Measurements from ENCODE around the gene FOXN3. TPM values are rescaled to one million over a fixed set of nuclear protein-coding genes. Genes with fewer than 3 reads are reported as not detected.

Gene FOXN3
- total RNA-seq, 1 donor from 2014 or later: 122 TPM

GRCh38 chr14:89344920-89345254 is 72.1 kb downstream of the FOXN3 start:
- H3K4me1 Mint-ChIP-seq (ENCODE audit: low read depth, unreplicated experiment): peaks cover 10% of the 10 kb centered on the region
- Histone ChIP-seq H3K27ac (ENCODE audit: low read depth, low read length) (no peak overlapping the region), H3K9me3 (ENCODE audit: insufficient read depth, low read depth, low read length) (no peaks in the 10 kb centered on the region), H3K36me3 (ENCODE audit: insufficient read depth, low read length) (peaks cover 3% of the 10 kb centered on the region), H3K9ac (ENCODE audit: low read length) (no peak overlapping the region), H3K4me1 (ENCODE audit: insufficient read depth, low read length) (no peaks in the 10 kb centered on the region), H3K79me2 (ENCODE audit: insufficient read depth, low read length) (peaks cover 26% of the 10 kb centered on the region), H3K4me2 (ENCODE audit: low read length) (no peak overlapping the region), H2AFZ (ENCODE audit: low read depth, low read length) (no peak overlapping the region), H4K20me1 (ENCODE audit: insufficient read depth, low read length) (peaks cover 32% of the 10 kb centered on the region), H3K27me3 (ENCODE audit: insufficient read depth, low read length) (no peaks in the 10 kb centered on the region), H3K4me3 (ENCODE audit: insufficient read depth, low read depth, low read length) (no peak overlapping the region)
- H3K9me3 Mint-ChIP-seq (ENCODE audit: unreplicated experiment): no peaks in the 10 kb centered on the region
- no peak overlapping the region for H3K4me3 Mint-ChIP-seq (ENCODE audit: unreplicated experiment)
- H3K27me3 Mint-ChIP-seq (ENCODE audit: low read depth, unreplicated experiment): no peaks in the 10 kb centered on the region
- H3K36me3 Mint-ChIP-seq (ENCODE audit: low read depth, unreplicated experiment): peaks cover 32% of the 10 kb centered on the region
- FAIRE-seq: no peak
- H3K27ac Mint-ChIP-seq (ENCODE audit: unreplicated experiment): peak overlapping the region; percentile 19
- TF ChIP-seq EZH2 (IDR thresholded peaks at IDR 0.05; ENCODE audit: insufficient read depth, low read length): no peak
- TF ChIP-seq, protein P1, sequence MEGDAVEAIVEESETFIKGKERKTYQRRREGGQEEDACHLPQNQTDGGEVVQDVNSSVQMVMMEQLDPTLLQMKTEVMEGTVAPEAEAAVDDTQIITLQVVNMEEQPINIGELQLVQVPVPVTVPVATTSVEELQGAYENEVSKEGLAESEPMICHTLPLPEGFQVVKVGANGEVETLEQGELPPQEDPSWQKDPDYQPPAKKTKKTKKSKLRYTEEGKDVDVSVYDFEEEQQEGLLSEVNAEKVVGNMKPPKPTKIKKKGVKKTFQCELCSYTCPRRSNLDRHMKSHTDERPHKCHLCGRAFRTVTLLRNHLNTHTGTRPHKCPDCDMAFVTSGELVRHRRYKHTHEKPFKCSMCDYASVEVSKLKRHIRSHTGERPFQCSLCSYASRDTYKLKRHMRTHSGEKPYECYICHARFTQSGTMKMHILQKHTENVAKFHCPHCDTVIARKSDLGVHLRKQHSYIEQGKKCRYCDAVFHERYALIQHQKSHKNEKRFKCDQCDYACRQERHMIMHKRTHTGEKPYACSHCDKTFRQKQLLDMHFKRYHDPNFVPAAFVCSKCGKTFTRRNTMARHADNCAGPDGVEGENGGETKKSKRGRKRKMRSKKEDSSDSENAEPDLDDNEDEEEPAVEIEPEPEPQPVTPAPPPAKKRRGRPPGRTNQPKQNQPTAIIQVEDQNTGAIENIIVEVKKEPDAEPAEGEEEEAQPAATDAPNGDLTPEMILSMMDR (IDR thresholded peaks at IDR 0.05; ENCODE audit: insufficient read depth, low read depth, low read length): no peak
- no peak for DNase-seq (ENCODE audit: low read depth)

DNA sequence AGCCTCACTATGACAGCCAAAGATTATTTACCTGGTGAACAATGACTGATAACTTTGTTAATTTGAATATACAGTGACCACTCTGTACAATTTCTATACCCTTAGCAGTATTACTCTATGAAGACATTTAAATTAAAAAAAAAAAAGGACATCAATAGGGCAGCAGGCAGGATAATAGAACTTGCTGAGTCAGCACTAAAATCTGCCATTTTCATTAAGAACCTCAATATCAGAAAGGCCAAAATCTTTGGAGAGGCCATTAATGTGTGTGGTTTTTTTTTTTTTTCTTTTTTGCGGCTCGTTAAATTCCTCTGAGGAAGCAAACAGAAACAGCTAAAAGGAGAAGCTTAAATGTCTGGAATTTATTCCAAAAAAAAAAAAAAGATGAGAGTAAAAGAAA is 73.7 kb downstream of the FOXN3 start:
- Histone ChIP-seq H3K4me3 (ENCODE audit: insufficient read depth, low read depth, low read length) (no peak overlapping the region), H3K4me1 (ENCODE audit: insufficient read depth, low read length) (no peaks in the 10 kb centered on the region), H3K9me3 (ENCODE audit: insufficient read depth, low read depth, low read length) (no peaks in the 10 kb centered on the region), H3K9ac (ENCODE audit: low read length) (no peak overlapping the region), H3K27ac (ENCODE audit: low read depth, low read length) (no peak overlapping the region), H3K36me3 (ENCODE audit: insufficient read depth, low read length) (no peaks in the 10 kb centered on the region), H3K4me2 (ENCODE audit: low read length) (no peak overlapping the region), H3K79me2 (ENCODE audit: insufficient read depth, low read length) (peaks cover 26% of the 10 kb centered on the region), H4K20me1 (ENCODE audit: insufficient read depth, low read length) (peaks cover 34% of the 10 kb centered on the region), H3K27me3 (ENCODE audit: insufficient read depth, low read length) (no peaks in the 10 kb centered on the region), H2AFZ (ENCODE audit: low read depth, low read length) (no peak overlapping the region)
- peaks cover 27% of the 10 kb centered on the region for H3K36me3 Mint-ChIP-seq (ENCODE audit: low read depth, unreplicated experiment)
- TF ChIP-seq EZH2 (IDR thresholded peaks at IDR 0.05; ENCODE audit: insufficient read depth, low read length): no peak
- TF ChIP-seq, protein P1 (IDR thresholded peaks at IDR 0.05; ENCODE audit: insufficient read depth, low read depth, low read length): no peak
- no peak overlapping the region for H3K4me3 Mint-ChIP-seq (ENCODE audit: unreplicated experiment)
- peaks cover 17% of the 10 kb centered on the region for H3K4me1 Mint-ChIP-seq (ENCODE audit: low read depth, unreplicated experiment)
- no peak for DNase-seq (ENCODE audit: low read depth)
- H3K9me3 Mint-ChIP-seq (ENCODE audit: unreplicated experiment): no peaks in the 10 kb centered on the region
- FAIRE-seq: no peak
- no peaks in the 10 kb centered on the region for H3K27me3 Mint-ChIP-seq (ENCODE audit: low read depth, unreplicated experiment)
- H3K27ac Mint-ChIP-seq (ENCODE audit: unreplicated experiment): no peak overlapping the region

GRCh38 chr14:89342049-89342448 is 75.0 kb downstream of the FOXN3 start:
- Histone ChIP-seq H3K4me1 (ENCODE audit: insufficient read depth, low read length) (peaks cover 3% of the 10 kb centered on the region), H2AFZ (ENCODE audit: low read depth, low read length) (no peak overlapping the region), H3K79me2 (ENCODE audit: insufficient read depth, low read length) (peaks cover 25% of the 10 kb centered on the region), H3K9me3 (ENCODE audit: insufficient read depth, low read depth, low read length) (no peaks in the 10 kb centered on the region), H3K4me3 (ENCODE audit: insufficient read depth, low read depth, low read length) (no peak overlapping the region), H3K4me2 (ENCODE audit: low read length) (no peak overlapping the region), H4K20me1 (ENCODE audit: insufficient read depth, low read length) (peaks cover 34% of the 10 kb centered on the region), H3K27ac (ENCODE audit: low read depth, low read length) (no peak overlapping the region), H3K27me3 (ENCODE audit: insufficient read depth, low read length) (no peaks in the 10 kb centered on the region), H3K9ac (ENCODE audit: low read length) (no peak overlapping the region), H3K36me3 (ENCODE audit: insufficient read depth, low read length) (no peaks in the 10 kb centered on the region)
- DNase-seq (ENCODE audit: low read depth): no peak
- TF ChIP-seq EZH2 (IDR thresholded peaks at IDR 0.05; ENCODE audit: insufficient read depth, low read length): no peak
- TF ChIP-seq, protein P1 (IDR thresholded peaks at IDR 0.05; ENCODE audit: insufficient read depth, low read depth, low read length): no peak
- Mint-ChIP-seq H3K9me3 (ENCODE audit: unreplicated experiment) (no peaks in the 10 kb centered on the region), H3K27me3 (ENCODE audit: low read depth, unreplicated experiment) (no peaks in the 10 kb centered on the region), H3K4me3 (ENCODE audit: unreplicated experiment) (no peak overlapping the region), H3K27ac (ENCODE audit: unreplicated experiment) (no peak overlapping the region), H3K36me3 (ENCODE audit: low read depth, unreplicated experiment) (peaks cover 17% of the 10 kb centered on the region), H3K4me1 (ENCODE audit: low read depth, unreplicated experiment) (peaks cover 27% of the 10 kb centered on the region)
- no peak for FAIRE-seq

Data from astrocyte (in vitro differentiated cells and primary cell).